Ascending aorta (tissue), 2 donors: Measurements from ENCODE around the gene SH3RF3. TPM values are rescaled to one million over a fixed set of nuclear protein-coding genes. Genes with fewer than 3 reads are reported as not detected.
"Not testable (repeated sequence)": the region's sequence is repeated elsewhere in the genome, so short reads cannot be mapped to it uniquely, and the experiment has no call there.

ENCODE experiments used
- DNase-seq, 2 donors: peaks; one replicate each; pipeline ENCODE4 v3.0.0-alpha.2; 2019; ENCODE audit warnings: low spot score in 2 of 2
- H3K27ac ChIP-seq, 2 donors: fragments of 200-600 bp; sonication (generic); one replicate each; pipeline ENCODE4 v1.5.1; 2016 to 2017; ENCODE audit warnings: mild to moderate bottlenecking in 1 of 2
- H3K27me3 ChIP-seq: fragments of 200-600 bp; sonication (generic); one replicate; pipeline ENCODE4 v1.5.1; 2017
- H3K36me3 ChIP-seq, 2 donors: fragments of 200-600 bp; sonication (generic); one replicate each; pipeline ENCODE4 v1.5.1; 2016
- H3K4me1 ChIP-seq, 2 donors: fragments of 200-600 bp; sonication (generic); one replicate each; pipeline ENCODE4 v1.5.1; 2016 to 2017; ENCODE audit warnings: mild to moderate bottlenecking in 1 of 2
- H3K4me3 ChIP-seq, 2 donors: fragments of 200-600 bp; sonication (generic); one replicate each; pipeline ENCODE4 v1.5.1; 2016 to 2017; ENCODE audit warnings: mild to moderate bottlenecking in 1 of 2
- H3K9me3 ChIP-seq, 2 donors: fragments of 200-600 bp; sonication (generic); one replicate each; pipeline ENCODE4 v1.5.1; 2016
- CTCF ChIP-seq, 3 experiments: fragments of 200-600 bp in 2 of 3; fragments of 450-650 bp in 1 of 3; sonication (generic) in 2 of 3; IDR thresholded peaks; one replicate each; pipeline ENCODE4 v1.5.1; 2016 to 2019; ENCODE audit warnings: antibody characterized with exemption in 3 of 3, mild to moderate bottlenecking in 1 of 3, moderate library complexity in 1 of 3
- intact Hi-C: fragments of 100-400 bp; cut with DNase I; formaldehyde crosslinking; loops from one replicate; pipeline ENCODE4 v1.15.1; 2023
- total RNA-seq: library from RNA; depleted of rRNA; stranded (reverse); fragments of >200 nt; gene quantifications from one replicate; pipeline ENCODE4 v1.1.0, GENCODE V29; 2016

SH3RF3 gene
- total RNA-seq, 1 donor from 2014 or later, result 53.5 TPM

GRCh38 chr2:109102588-109103233, 26.3 kb upstream of the SH3RF3 start:
- intact Hi-C loops, result no loop called here
- Histone ChIP-seq H3K27me3 (no peaks in the 10 kb centered on the region), H3K36me3 (no peaks in the 10 kb centered on the region), H3K9me3 (no peaks in the 10 kb centered on the region), H3K4me3 (no peak overlapping the region), H3K27ac (no peak overlapping the region), H3K4me1 (no peaks in the 10 kb centered on the region)
- DNase-seq, result no peak
- no peak for TF ChIP-seq CTCF (IDR thresholded peaks at IDR 0.05)

DNA sequence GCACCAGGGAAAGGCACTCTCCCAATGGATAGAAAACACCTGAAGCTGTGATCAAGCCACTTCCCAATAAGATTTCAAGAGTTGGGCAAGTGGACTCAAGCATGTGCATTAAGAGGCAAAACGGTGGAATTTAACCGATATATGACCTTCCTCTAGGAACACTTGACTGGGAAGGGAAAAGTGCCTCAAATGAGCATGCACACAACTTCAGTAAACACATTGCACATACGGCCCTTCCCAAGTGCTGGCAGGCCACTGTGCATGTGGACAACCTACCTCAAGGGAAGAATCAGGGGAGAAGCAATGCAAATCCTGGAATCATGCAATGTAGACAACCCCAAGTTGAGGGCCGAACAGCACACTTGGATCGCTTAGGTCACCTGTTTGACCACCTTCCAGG, 23.9 kb upstream of the SH3RF3 start:
- H3K4me3 ChIP-seq, result no peak overlapping the region
- no peak overlapping the region for H3K27ac ChIP-seq
- H3K4me1 ChIP-seq, result no peaks in the 10 kb centered on the region
- intact Hi-C loops, result no loop called here
- no peak for DNase-seq
- H3K36me3 ChIP-seq, result no peaks in the 10 kb centered on the region
- H3K27me3 ChIP-seq, result no peaks in the 10 kb centered on the region
- TF ChIP-seq CTCF (IDR thresholded peaks at IDR 0.05), result no peak
- H3K9me3 ChIP-seq, result no peaks in the 10 kb centered on the region

- no peaks in the 10 kb centered on the region for H3K27me3 ChIP-seq
- intact Hi-C loops, result no loop called here
- no peaks in the 10 kb centered on the region for H3K9me3 ChIP-seq
- no peak overlapping the region for H3K4me3 ChIP-seq
- no peak for DNase-seq
- no peaks in the 10 kb centered on the region for H3K36me3 ChIP-seq
- H3K4me1 ChIP-seq, result no peaks in the 10 kb centered on the region
- no peak overlapping the region for H3K27ac ChIP-seq
- TF ChIP-seq CTCF (IDR thresholded peaks at IDR 0.05), result no peak
Measured at GRCh38 chr2:109108740-109109139, 20.3 kb upstream of the SH3RF3 start.

DNA sequence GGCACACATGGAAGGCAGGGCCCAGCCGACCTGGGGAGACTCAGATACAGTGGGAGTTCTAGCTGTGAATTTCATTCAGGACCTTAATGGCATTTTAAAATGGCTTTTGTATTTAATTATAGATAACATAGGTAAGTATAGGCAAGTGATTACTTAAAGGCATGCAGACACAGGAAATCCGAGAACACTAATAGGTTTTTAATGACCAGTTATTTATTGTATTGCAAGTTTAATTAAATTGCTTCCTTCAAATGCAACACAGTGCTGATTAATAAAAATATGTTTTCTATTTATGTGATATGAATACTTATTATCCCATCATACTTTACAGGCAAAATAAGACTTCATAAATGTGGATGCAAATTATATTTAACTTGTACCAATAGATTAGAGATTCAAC, 19.7 kb upstream of the SH3RF3 start:
- no peak for TF ChIP-seq CTCF (IDR thresholded peaks at IDR 0.05)

DNA sequence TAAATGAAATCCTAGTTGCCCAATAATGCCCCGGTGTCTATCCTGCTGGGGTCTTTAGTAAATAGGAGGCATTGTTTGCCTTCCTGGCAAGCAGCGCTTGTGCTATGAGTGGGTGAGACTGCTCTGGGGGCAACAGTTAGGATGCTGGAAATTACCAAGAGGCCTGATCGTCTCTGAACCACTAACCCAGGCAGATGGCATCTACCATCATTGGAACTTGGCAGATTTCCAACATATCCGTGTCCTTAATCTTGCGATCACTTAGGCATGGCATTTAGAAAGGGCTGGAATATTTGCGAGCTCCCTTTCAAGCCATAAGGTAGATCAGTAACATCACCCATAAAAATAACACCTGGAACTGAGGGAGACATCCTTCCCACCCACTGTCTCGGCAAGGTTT, 18.8 kb upstream of the SH3RF3 start:
- no peaks in the 10 kb centered on the region for H3K9me3 ChIP-seq
- intact Hi-C loops, result no loop called here
- DNase-seq, result no peak
- H3K36me3 ChIP-seq, result no peaks in the 10 kb centered on the region
- no peaks in the 10 kb centered on the region for H3K4me1 ChIP-seq
- H3K27me3 ChIP-seq, result no peaks in the 10 kb centered on the region
- no peak overlapping the region for H3K27ac ChIP-seq
- TF ChIP-seq CTCF (IDR thresholded peaks at IDR 0.05), result no peak
- no peak overlapping the region for H3K4me3 ChIP-seq

More for the DNA sequence above, 19.7 kb upstream of the SH3RF3 start:
- intact Hi-C loops, result no loop called here
- Histone ChIP-seq H3K36me3 (no peaks in the 10 kb centered on the region), H3K4me1 (no peaks in the 10 kb centered on the region), H3K9me3 (no peaks in the 10 kb centered on the region), H3K27me3 (no peaks in the 10 kb centered on the region), H3K4me3 (no peak overlapping the region), H3K27ac (no peak overlapping the region)
- no peak for DNase-seq

- H3K9me3 ChIP-seq, H3K4me1 ChIP-seq, intact Hi-C loops, H3K27me3 ChIP-seq, DNase-seq, H3K27ac ChIP-seq, H3K36me3 ChIP-seq, H3K4me3 ChIP-seq: not testable (repeated sequence)
Measured at GRCh38 chr2:109117181-109117580, 11.8 kb upstream of the SH3RF3 start.
